ENCODE measurements around the gene CMTR1.

DNA sequence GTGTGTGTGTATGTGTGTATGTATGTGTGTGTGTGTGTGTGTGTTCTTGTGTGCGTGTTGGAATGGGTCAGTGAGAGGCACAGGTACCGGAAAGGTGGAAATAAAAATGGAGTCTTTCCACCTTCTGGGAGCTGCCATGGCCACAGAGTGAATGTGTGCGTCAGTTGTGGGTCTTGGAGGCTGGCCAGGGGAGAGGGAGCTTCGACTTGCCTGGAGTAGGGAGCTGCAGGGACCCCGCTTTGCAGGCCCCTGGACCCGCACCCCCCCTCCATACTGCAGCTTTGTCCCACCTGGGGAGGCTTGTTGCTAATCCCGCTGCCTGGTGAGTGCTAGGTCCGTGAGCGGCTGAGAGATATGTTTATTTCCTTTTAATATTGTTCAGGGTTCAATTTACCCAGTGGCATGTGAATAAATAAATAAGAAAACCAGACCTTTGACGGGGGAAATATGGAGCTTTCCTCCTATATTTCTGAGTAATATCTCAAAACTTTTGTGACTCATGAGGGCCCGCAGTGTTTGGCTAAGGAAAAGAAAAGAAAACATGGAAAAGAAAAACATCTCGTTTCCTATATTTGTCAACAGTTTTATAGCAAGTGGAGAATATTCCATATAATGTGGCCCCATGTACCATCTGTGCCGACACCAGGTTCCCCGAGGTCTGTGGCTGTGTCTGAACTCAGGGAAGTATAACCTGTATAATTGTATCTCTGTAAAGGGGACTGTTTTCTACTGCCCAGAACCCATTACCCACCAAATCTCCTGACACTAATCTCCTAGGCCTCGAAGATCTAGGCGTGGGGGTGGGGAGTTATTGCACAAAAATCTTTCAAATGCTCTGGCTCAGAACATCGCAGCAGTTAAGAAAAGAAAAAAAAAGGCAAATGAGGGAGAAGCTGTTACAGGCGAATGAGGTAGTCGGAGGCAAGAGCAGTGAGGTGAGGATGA, 91.3 kb downstream of the CMTR1 start:
- TF ChIP-seq POLR2A (IDR thresholded peaks at IDR 0.05) = no peak
- TF ChIP-seq, protein P1, sequence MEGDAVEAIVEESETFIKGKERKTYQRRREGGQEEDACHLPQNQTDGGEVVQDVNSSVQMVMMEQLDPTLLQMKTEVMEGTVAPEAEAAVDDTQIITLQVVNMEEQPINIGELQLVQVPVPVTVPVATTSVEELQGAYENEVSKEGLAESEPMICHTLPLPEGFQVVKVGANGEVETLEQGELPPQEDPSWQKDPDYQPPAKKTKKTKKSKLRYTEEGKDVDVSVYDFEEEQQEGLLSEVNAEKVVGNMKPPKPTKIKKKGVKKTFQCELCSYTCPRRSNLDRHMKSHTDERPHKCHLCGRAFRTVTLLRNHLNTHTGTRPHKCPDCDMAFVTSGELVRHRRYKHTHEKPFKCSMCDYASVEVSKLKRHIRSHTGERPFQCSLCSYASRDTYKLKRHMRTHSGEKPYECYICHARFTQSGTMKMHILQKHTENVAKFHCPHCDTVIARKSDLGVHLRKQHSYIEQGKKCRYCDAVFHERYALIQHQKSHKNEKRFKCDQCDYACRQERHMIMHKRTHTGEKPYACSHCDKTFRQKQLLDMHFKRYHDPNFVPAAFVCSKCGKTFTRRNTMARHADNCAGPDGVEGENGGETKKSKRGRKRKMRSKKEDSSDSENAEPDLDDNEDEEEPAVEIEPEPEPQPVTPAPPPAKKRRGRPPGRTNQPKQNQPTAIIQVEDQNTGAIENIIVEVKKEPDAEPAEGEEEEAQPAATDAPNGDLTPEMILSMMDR (IDR thresholded peaks at IDR 0.05) = no peak

All from body of pancreas (tissue), 4 donors.